HUDEP-2 (cell line): ENCODE data around the gene HYAL1.
"Not testable (repeated sequence)": the region's sequence is repeated elsewhere in the genome, so short reads cannot be mapped to it uniquely, and the experiment has no call there.

Experiments
- DNase-seq, 76 experiments: peaks; one replicate each; lab custom pipeline; 2025; ENCODE audit not compliant: unreplicated experiment in 76 of 76; lab: John Stamatoyannopoulos, UW

HYAL1 gene

DNA sequence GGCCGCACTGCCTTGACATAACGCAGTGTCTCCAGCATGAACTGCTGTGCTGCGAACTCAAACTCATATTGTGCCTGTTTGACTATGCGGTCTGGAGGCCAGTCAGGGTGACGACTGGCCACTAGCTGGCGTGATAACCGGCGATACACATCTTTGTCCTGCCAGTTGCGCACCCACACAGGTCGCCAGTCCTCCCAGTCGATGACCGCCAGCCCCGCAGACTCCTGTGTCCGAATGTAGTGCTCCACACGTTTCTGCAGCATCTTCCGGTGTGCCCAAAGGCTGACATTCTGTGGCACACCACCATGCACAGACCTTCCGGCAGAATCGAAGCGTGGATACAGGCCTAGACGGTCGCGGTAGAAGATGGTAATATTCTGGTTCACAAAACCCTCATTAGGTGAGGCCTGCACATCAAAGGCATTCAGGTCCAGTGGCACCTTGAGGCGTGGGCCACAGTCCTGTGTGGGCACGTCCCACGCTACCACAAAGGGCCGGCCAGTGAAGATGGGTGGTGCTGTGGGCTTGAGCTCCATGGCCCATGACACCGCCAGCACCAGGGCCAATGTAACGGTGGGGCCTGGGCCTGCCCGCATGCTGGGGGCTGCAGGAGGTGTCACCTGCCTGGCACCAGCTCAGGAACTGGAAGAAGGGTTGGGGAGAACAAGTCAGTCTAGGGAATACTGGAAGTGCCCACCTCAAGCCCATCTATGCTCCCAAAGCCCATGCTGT, 16.7 kb upstream of the HYAL1 start:
- DNase-seq: no peak

DNA sequence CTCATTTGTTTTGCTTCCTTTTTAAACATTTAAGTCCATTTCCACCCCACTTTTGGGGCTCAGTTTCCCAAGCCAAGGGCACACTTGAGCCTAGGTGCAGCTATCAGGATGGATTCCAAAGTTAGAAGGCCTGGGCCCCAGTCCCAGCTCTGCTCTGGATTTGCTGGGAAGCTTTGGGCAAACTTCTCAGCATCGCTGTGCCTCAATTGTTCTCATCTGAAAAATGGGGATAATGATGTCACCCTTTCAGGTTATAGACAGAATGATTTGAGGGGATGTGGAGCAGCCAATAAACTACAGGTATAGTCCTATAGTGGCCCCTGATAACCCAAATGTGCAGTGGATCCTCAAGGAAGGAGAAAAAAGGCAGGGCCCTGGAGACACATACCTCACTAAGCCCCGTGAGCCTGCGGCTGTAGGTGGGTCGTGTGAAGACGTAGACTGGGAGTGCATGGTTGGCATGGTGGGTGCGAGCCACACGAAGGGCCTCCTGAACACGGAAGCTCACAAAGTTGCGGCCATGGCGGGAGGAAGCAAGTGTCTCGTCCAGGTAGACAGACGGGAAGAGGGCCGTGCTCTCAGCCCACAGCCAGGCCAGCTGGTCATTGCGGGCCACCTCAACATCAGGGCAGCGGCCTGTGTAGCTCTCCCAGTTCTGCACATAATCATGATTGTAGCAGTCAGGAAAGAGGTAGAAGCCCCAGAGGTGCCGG, 16.0 kb upstream of the HYAL1 start:
- no peak for DNase-seq

DNA sequence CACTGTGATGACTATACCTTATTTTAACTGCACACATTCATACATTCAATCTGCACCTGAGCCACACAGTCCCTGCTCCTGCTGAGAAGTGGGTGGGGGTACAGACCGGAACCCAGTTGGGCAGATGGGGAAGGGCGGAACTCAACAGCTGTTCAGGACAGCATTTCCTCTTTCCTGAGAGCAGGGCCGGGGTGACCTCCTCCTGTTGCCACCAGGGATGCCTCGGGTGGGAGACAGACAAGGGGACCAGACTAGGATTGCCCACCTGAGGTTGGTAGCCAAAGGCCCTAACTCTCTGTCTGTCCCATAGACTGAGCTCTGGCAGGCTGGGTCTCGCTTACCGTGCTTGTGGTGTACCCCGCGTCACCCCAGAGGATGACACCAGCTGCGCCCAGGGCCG, 15.2 kb upstream of the HYAL1 start:
- DNase-seq: no peak

DNA sequence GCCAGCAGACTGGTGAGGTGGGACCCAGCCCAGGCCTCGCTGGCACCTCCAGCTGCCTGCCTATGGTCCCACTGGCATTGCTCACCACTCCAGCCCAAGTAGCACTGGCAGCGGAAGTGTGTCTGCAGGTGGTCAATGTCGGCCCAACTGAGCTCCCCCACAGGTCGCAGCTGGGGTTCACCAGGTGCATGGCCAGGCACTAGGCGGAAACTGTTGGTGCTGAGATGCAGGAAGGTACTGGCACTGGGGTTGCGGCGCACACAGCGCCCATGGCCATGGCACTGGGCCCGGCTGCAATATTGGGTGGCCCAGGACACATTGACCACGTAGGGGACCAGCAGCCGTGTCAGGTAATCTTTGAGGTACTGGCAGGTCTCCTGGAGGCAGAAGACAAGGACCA, 14.8 kb upstream of the HYAL1 start:
- DNase-seq: no peak

DNA sequence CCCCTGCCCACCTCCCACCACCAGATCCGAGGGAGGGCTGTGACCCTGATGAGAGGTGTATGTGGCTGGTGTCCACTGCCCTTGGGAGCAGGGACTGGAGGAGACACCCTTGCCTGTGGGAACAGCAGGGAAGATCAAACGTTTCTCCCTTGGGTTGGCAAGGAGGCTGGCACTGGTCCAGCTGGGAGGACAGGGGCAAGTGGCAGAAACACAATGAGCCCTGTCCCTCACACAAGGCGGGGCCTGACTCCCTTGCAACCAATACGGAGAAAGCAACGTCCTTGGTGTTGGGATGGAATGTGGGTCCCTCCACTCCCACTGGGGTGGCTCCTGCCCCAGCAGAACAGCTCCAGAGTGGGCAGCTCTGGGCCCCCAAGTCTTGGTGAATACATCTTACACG, 13.9 kb upstream of the HYAL1 start:
- no peak for DNase-seq

DNA sequence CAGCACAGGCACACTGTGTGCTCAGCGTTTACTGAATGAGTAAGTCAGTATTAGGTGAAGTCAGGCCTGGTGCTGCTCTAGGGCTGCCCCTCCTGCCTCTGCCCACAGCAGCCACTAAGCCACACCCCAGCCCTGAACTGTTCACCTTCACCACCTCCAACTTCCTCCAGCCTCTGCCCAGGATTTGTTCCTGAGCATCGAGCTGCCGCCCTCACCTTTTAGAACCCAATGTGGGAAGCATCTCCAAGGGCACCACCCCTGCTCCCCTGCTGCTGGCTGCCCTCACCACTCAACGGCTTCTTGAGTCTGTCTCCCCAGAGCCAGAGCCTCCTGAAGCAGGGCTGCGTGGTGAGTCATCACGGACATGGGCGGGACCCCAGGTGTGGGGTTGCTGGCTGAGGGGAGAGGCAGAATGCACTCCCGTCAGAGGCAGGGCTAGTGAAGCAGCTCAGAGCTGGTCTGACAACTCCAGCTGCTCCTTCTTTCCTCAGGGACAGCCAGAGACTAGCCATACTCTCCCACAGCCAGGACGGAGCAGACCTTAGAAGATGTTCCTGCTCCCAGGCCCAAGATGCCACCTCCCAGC, 13.4 kb upstream of the HYAL1 start:
- DNase-seq: peak in 28 of 76 experiments; percentile 13 to 63 (median 28)

DNA sequence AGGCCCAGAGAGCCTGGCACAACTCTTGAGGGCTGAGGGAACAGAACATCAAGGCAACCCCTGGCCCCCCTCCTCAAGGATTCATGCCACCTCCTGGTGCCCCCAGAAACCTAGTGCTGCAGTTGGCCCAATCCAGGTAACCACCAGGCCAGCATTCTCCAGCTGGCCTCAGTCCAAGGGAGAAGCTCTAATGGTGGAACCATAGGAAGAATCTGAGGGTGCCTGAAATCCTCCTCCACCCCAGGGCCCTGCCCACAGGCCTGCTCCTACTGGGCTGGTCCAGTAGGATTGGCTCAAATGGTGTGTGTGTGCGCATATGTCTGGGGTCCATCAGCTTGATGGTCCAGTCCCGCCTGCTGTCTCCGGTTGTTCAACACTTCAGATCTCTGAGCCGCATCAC, 11.4 kb upstream of the HYAL1 start:
- no peak for DNase-seq

DNA sequence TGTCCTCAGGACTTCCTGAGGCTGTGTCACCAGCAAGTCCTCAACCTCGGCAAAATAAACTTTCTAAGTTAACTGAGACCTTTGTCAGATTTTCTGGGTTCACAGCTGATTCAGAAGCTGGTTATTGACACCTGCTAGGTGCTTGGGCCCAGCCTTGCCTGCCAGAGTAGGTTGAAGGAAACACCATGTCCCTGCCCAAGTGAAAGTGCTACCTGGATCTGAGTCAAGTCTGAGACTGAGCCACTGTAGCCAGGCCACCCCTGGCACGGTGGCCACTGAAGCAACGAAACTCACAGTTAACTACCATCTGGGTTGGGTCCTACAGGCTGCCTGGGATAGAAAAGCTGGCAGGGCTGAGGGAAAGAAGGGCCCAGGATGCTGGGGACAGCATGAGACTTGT, 11.0 kb upstream of the HYAL1 start:
- no peak for DNase-seq

DNA sequence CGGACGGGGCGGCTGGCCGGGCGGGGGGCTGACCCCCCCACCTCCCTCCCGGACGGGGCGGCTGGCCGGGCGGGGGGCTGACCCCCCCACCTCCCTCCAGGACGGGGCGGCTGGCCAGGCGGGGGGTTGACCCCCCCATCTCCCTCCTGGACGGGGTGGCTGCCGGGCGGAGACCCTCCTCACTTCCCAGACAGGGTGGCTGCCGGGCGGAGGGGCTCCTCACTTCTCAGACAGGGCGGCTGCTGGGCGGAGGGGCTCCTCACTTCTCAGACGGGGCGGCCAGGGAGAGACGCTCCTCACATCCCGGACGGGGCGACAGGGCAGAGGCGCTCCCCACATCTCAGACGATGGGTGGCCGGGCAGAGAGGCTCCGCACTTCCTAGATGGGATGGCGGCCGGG, 8.7 kb upstream of the HYAL1 start:
- not testable (repeated sequence) for DNase-seq

DNA sequence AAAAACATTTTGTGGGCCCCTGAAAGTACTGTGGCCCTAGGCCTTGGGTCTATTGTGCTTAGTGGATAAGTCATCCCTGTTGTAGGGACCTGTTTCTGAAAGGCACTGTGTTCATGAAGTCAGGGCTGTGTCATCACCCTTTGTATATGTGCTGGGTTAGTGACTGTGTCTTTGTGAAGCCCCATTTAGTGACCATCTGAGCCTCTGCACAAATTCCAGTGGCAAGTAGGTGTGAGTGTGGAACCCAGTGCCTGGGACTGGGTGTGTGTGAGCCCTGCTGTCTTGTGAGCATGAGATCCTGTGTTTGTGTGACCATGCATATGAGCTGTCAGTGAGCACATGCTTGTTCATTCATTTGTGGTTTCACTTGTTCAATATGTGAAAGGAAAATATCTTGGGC, 1.2 kb upstream of the HYAL1 start:
- no peak for DNase-seq

DNA sequence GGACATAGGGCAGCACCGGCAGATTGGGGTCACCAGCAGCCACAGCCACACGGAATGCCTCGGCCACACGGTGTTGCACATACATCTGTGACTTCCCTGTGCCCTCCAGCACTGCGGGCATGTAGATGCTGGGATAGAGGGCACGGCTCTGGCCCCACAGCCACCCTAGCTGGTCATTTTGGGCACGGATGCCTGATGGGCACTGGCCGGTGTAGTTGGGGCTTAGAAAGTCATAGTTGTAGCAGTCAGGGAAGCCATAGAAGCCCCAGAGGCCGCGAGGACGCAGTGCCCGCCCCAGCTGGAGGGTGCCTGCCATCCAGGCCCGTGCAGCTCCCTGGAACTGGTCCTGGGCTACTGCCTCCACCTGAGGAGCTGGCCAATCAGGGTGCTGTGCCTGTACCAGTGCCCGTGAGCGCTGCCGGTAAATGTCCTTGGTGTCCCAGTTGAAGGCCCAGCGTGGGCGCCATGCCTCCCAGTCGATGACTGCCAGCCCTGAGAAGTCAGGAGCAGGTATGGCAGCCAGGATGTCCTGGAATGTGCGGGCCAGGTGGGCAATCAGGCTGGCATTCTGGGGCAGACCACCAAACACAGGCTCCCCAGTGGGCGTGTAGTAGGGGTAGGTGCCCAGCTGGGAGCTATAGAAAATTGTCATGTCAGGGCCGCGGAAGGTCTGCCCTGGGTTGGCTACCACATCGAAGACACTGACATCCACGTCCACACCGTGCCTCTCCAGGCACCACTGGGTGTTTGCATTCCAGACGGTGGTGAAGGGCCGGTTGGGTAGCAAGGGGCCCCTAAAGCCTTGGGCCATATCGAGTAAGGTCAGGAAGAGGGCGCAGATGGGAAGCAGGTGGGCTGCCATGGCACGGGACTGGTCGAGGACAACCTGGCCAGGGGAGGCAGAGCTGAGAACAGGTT, 1.0 kb downstream of the HYAL1 start:
- no peak for DNase-seq

DNA sequence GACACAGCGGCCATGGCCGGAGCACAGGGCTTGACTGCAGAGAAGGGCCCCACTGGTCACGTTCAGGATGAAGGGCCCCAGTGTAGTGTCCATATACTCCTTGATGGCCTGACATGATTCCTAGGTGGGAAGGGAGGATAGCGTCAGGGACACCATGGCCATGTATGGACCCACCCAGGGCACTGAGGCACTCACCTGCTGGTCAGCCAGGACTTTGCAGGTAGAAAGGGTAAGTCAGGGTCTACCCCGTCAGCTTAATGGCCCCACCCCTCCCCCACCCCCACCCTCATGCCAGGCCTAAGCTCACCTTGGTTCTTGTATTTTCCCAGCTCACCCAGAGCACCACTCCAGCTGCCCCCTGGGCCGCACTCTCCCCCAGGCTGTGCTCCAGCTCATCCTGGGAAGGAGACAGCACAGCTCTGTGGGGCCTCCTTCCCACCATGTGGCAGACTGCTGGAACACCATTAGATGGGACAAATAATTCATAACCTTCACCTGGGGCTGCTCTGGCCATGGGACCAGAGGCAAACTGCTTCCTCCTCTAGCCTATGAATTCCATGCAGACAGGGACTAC, 2.6 kb downstream of the HYAL1 start:
- DNase-seq: no peak

DNA sequence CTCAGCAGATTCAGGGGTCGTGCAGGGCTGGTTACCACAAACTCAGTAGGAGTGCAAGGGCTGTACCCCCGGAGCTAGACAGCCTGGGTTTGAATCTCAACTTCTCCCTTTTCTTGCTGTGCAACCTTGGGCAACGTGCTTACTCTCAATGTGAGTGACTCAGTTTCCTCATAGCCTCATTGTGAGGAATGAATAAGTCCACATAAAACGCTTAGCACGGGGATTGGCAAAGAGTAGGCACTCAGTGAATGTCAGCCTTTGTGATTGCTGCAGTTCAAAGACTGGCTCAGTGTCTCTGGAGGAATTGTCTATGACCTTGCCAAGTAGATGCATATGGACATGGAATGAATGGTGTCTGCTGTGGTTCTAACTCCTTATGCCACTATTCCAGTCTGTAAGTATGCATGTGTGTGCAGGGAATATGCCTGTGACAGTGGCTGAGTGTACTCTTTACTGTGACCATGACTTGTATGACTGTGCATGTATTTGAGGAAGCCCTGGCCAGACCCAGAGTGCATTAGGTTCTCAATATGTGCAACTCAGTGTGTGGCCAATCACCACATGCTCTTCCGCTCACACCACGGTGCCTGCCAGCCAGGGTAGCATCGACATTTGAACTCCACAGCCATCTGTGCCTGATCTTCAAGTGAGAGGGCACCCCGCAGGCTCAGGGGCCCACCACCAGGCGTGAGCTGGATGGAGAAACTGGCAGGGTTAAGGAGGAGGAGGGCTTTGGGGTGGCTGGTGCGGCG, 3.3 kb downstream of the HYAL1 start:
- DNase-seq: peak in 13 of 76 experiments; percentile 6 to 46 (median 28)

DNA sequence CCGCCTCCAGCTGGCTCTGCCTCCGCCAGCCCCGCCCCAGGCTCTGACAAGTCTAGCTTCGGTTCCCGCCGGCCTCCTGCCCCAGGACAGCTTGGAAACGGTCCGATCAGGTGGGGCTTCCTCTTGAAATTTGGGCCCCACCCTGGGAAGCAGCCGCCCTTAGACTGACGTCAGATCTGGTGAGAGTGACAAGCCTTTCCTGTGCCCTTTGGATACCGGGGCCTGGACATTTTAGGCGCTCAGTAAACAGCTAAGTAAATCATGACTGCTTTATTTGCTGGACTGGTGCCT, 3.8 kb downstream of the HYAL1 start:
- peak in 5 of 76 experiments; percentile 83 to 99 (median 99) for DNase-seq

DNA sequence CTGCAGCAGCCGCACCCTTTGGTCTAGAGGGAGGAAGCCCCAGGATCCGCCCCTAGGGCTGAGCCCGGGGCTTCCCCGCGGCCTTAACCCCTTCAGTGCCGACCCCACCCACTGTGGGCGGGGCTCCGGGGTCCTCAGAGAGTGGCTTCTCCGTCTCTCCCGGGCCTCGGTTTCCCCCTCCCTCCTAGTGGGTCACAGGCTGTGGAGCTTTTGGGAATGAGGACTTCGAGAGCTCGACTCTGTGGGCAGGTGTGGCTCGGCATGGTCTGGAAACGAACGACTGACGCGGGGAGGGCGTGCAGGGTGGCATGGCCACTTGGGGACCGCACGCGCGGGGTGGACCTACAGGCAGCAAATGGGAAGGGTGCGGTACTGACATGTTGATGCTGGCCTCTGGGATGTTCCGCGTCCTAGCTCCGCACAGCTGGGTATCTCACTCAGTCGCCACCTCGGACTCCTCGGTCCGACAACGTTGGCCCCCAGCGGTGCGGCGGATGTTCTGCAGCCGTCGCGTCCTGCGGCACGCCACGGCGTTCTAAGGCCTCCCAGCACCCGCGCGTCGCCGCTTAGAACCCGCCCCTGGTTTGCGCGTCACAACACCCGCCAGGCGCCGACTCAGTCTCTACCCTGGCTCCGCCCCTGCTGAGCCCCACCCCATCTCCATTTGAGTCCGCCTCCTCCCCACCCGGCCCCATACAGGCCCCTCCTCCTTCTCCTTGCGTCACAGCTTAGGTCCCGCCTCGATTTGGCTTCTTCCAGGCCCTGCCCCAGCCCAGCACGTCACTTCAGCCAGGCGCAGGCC, 4.3 kb downstream of the HYAL1 start, which contains the start of the genes HYAL3 and NAA80:
HYAL3 (minus strand) TSS at position 570 of the 802 bp plus-strand sequence. CDS start 3,803 bp downstream, outside the sequence.
NAA80 (minus strand) TSS at position 570 of the 802 bp plus-strand sequence. CDS start 1,942 bp downstream, outside the sequence.
- DNase-seq: peak in 70 of 76 experiments; percentile 97 to 100 (median 99)

DNA sequence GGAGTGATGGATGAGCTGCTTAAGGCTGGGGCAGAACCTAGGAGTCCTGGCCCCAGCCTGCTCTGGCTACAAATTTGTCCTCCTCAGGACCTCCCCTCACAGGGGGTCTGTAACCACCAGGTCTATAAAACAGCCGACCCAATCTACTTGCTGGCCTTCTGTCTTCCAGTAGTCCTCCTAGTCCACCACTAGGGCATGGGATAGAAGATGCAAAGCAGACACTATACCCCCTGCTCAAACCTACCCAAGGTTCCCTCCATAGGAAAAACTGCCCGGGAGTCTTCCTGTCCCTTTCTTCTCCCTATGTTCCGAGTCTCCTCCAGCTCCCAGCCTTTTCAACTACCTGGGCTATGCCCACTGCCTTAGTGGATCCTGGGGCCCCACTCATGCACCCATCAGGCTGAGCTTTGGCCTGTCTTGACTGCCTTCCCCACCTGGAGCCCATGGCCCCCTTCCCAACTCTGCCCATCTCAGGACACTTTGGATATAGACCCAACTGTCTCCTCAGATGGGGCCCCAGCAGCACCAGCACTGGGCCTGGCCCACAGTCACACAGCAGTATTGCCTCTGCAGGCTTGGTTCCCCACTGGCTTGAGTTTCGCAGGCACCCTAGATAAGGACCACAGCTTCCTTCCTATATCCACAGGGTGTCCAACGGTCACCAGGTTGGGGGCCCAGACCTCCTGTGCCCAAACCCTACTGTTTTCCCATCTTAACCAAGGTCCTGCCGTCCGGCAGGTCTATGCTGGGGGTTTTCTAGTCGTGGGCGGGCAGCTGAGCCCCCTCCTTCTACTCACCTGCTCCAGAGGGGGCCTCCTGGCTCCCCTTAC, 5.3 kb downstream of the HYAL1 start:
- DNase-seq: peak in 10 of 76 experiments; percentile 12 to 45 (median 22)

DNA sequence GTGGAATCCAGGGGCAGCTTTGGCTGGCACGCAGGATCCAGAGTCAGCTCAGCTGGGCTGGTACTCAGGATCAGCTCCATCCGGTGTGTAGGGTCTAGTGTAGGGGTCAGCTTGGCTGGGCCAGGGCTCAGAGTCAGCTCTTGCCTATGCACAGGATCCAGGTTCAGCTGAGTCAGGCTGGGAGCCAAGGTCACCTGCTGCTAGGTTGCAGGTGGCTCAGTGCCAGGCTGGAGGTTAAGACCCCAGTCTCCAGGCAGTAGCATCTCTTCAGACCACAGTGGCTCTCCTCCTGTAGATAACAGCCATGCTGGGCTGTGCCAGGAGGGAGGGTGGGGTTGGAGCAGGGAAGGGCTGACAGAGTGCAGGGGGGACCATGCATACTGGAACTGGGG, 6.0 kb downstream of the HYAL1 start:
- peak in 3 of 76 experiments; percentile 4 to 27 (median 17) for DNase-seq
